ENCODE measurements around the gene PERCC1.
"Not testable (repeated sequence)": the region's sequence is repeated elsewhere in the genome, so short reads cannot be mapped to it uniquely, and the experiment has no call there.

The PERCC1 gene

GRCh38 chr16:1434644-1435592 is 4.0 kb downstream of the PERCC1 start:
- DNase-seq (ENCODE audit: low spot score) = no peak

- DNase-seq (ENCODE audit: low spot score) = no peak
These were observed 5.2 kb downstream of the PERCC1 start for GRCh38 chr16:1435921-1436697.

- DNase-seq (ENCODE audit: low spot score) = no peak
These were observed 6.0 kb downstream of the PERCC1 start for GRCh38 chr16:1436731-1437355.

- DNase-seq (ENCODE audit: low spot score) = no peak
These were observed 6.7 kb downstream of the PERCC1 start for GRCh38 chr16:1437606-1438005.

- DNase-seq (ENCODE audit: low spot score) = no peak
These were observed 7.6 kb downstream of the PERCC1 start for GRCh38 chr16:1438229-1439057.

- DNase-seq (ENCODE audit: low spot score) = no peak
These were observed 8.3 kb downstream of the PERCC1 start for GRCh38 chr16:1439058-1439698.

- not testable (repeated sequence) for DNase-seq (ENCODE audit: low spot score)
These were observed 8.8 kb downstream of the PERCC1 start for GRCh38 chr16:1439699-1440074.

GRCh38 chr16:1441391-1441829 is 10.5 kb downstream of the PERCC1 start:
- DNase-seq (ENCODE audit: low spot score) = no peak

- no peak for DNase-seq (ENCODE audit: low spot score)
These were observed 11.8 kb downstream of the PERCC1 start for GRCh38 chr16:1442697-1443096.

- DNase-seq (ENCODE audit: low spot score) = no peak
These were observed 12.6 kb downstream of the PERCC1 start for GRCh38 chr16:1443403-1443973.

GRCh38 chr16:1443980-1444729 is 13.3 kb downstream of the PERCC1 start, which contains the start of gene CCDC154:
CCDC154 (minus strand) TSS chr16:1444556; CDS start chr16:1444322, 234 bp downstream.
- no peak for DNase-seq (ENCODE audit: low spot score)

GRCh38 chr16:1444730-1445517 is 14.0 kb downstream of the PERCC1 start:
- DNase-seq (ENCODE audit: low spot score) = no peak

GRCh38 chr16:1445518-1446203 is 14.8 kb downstream of the PERCC1 start:
- DNase-seq (ENCODE audit: low spot score) = no peak

- no peak for DNase-seq (ENCODE audit: low spot score)
These were observed 15.6 kb downstream of the PERCC1 start for GRCh38 chr16:1446296-1447080.

GRCh38 chr16:1447965-1448364 is 17.1 kb downstream of the PERCC1 start:
- DNase-seq (ENCODE audit: low spot score) = no peak

- DNase-seq (ENCODE audit: low spot score) = no peak
These were observed 17.7 kb downstream of the PERCC1 start for GRCh38 chr16:1448536-1449116.

- no peak for DNase-seq (ENCODE audit: low spot score)
These were observed 18.4 kb downstream of the PERCC1 start for GRCh38 chr16:1449201-1449788.
